T-cell (primary cell): ENCODE data around the gene PHETA2. TPM values are rescaled to one million over a fixed set of nuclear protein-coding genes. Genes with fewer than 3 reads are reported as not detected.
"Not testable (repeated sequence)": the region's sequence is repeated elsewhere in the genome, so short reads cannot be mapped to it uniquely, and the experiment has no call there.

Experiments used
- ATAC-seq, 4 experiments: fragments of 200-7000 bp in 3 of 4; fragments of 150-1000 bp in 1 of 4; cut with Tn5 transposase; replicated peaks in 1 of 4; 1 replicate in 3 of 4; 2 replicates in 1 of 4; pipeline ENCODE4 v1.10.0; 2021; ENCODE audit warnings: moderate library complexity in 3 of 4, mild to moderate bottlenecking in 2 of 4, moderate number of reproducible peaks in 1 of 4
- CTCF ChIA-PET, 2 donors: fragments of 300-600 bp; sonication (Branson Sonifier 250); formaldehyde crosslinking; loops; one replicate each; lab custom pipeline; 2022; ENCODE audit warnings: antibody characterized with exemption in 2 of 2; lab: Charles Lee
- POLR2A ChIA-PET, 2 donors: fragments of 300-600 bp; sonication (Branson Sonifier 250); formaldehyde crosslinking; loops; one replicate each; lab custom pipeline; 2022; ENCODE audit warnings: antibody characterized with exemption in 2 of 2; lab: Charles Lee
- DNase-seq, 35 experiments: peaks; one replicate each; pipeline versions ENCODE4 v3.0.0 to v3.0.0-alpha.2; 2013 to 2023
- H3K27ac ChIP-seq: one replicate; pipeline ENCODE4 v1.5.1; 2013; ENCODE audit warnings: low read length
- H3K27me3 ChIP-seq, 2 experiments: replicated peaks in 1 of 2; 1 replicate in 1 of 2; 2 replicates in 1 of 2; pipeline versions ENCODE4 v1.6.1 to v1.7.0; 2013; ENCODE audit warnings: low read length in 1 of 2, mixed read lengths in 1 of 2; ENCODE audit not compliant: control insufficient read depth in 2 of 2, insufficient read depth in 2 of 2; ENCODE audit errors: extremely low read depth in 1 of 2
- H3K36me3 ChIP-seq, 2 donors: 1 replicate in 1 of 2; 2 replicates in 1 of 2; pipeline versions ENCODE4 v1.6.1 to v1.7.0; 2013; ENCODE audit warnings: low read length in 1 of 2; ENCODE audit not compliant: control insufficient read depth in 2 of 2, insufficient read depth in 1 of 2; ENCODE audit errors: extremely low read depth in 1 of 2
- H3K4me1 ChIP-seq, 2 experiments: 1 replicate in 1 of 2; 2 replicates in 1 of 2; pipeline versions ENCODE4 v1.6.1 to v1.7.0; 2013; ENCODE audit warnings: low read length in 2 of 2, mixed read lengths in 1 of 2; ENCODE audit not compliant: insufficient read depth in 2 of 2, control insufficient read depth in 1 of 2; ENCODE audit errors: extremely low read depth in 1 of 2
- H3K4me3 ChIP-seq, 2 donors: 1 replicate in 1 of 2; 2 replicates in 1 of 2; pipeline versions ENCODE4 v1.5.1 to v1.7.0; 2013; ENCODE audit warnings: mild to moderate bottlenecking in 2 of 2, low read length in 1 of 2, moderate library complexity in 1 of 2; ENCODE audit not compliant: control insufficient read depth in 1 of 2; ENCODE audit errors: extremely low read depth in 1 of 2
- H3K9me3 ChIP-seq: 2 replicates; pipeline ENCODE4 v1.7.0; 2013
- H3K27ac Mint-ChIP-seq, 2 donors: one replicate each; pipeline ENCODE4 v1.8.0; 2020 to 2021; ENCODE audit warnings: mild to moderate bottlenecking in 2 of 2, mixed read lengths in 2 of 2
- H3K27me3 Mint-ChIP-seq, 2 donors: one replicate each; pipeline ENCODE4 v1.8.0; 2021 to 2022; ENCODE audit warnings: mixed read lengths in 2 of 2
- H3K36me3 Mint-ChIP-seq: one replicate; pipeline ENCODE4 v1.8.0; 2021; ENCODE audit warnings: mixed read lengths
- H3K4me1 Mint-ChIP-seq, 3 donors: one replicate each; pipeline ENCODE4 v1.8.0; 2020 to 2022; ENCODE audit warnings: mixed read lengths in 3 of 3, mild to moderate bottlenecking in 1 of 3
- H3K4me3 Mint-ChIP-seq, 3 donors: one replicate each; pipeline ENCODE4 v1.8.0; 2020 to 2022; ENCODE audit warnings: mild to moderate bottlenecking in 3 of 3, mixed read lengths in 3 of 3, moderate library complexity in 3 of 3
- H3K9me3 Mint-ChIP-seq, 3 donors: one replicate each; pipeline ENCODE4 v1.8.0; 2020 to 2022; ENCODE audit warnings: mixed read lengths in 3 of 3
- WGBS: methylation state at CpG from one replicate; pipeline ENCODE4 v1.1.5; 2013; ENCODE audit warnings: missing lambda C conversion rate; ENCODE audit not compliant: insufficient coverage; 5-methylcytosine and 5-hydroxymethylcytosine counted together
- total RNA-seq, 35 experiments: library from RNA in 6 of 35; stranded (reverse) in 6 of 35; fragments of 120-200 nt in 1 of 35; gene quantifications; one replicate each; pipeline versions ENCODE4 v1.2.1 to v1.2.4 and lab custom pipeline; 2013 to 2026

Gene PHETA2
- total RNA-seq, 5 donors from 2014 or later (not counting 1 experiment from before 2014, with no cell fraction given), result 0.83 to 2.0 (median 1.5) TPM

DNA sequence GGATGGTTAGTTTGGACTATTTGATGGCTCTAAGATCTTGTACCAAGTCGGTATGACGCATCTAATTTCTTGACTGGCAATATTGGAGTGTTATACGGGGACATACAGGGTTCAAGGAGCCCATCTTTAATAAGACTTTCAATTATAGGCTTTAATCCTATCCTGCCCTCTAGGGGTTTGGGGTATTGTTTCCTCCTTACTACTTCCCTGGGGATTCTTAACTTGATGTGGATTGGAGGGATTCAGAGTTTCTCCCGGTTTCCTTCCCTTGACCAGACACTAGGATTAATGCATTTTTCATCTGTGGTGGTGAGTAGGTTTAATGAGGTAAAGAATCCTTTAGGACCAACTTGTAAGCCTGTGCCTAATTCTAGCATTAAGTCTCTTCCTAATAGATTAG lies 37.8 kb downstream of the PHETA2 start:
- H3K9me3 Mint-ChIP-seq, result peaks cover 7 to 17% (median 10%) of the 10 kb centered on the region in 3 donors
- Histone ChIP-seq H3K4me3 (no peak overlapping the region), H3K27me3 (no peaks in the 10 kb centered on the region), H3K36me3 (no peaks in the 10 kb centered on the region), H3K9me3 (peaks cover 9% of the 10 kb centered on the region), H3K27ac (no peak overlapping the region), H3K4me1 (no peaks in the 10 kb centered on the region)
- peaks cover 0 to 2% (median 0%) of the 10 kb centered on the region in 3 donors for H3K4me1 Mint-ChIP-seq
- H3K27me3 Mint-ChIP-seq, result no peaks in the 10 kb centered on the region
- no peak overlapping the region for H3K27ac Mint-ChIP-seq
- POLR2A ChIA-PET, result interaction anchor here in 1 of 2 donors (0.6 kb wide), 1 partner anchor 277 kb away, joined by 5 read pairs; no protein-coding TSS in a partner anchor
- no CpG with 5 or more reads among the region's 4 CpGs for WGBS
- H3K36me3 Mint-ChIP-seq, result peaks cover 24% of the 10 kb centered on the region
- no peak for ATAC-seq
- no peak for DNase-seq
- H3K4me3 Mint-ChIP-seq, result no peak overlapping the region
- CTCF ChIA-PET, result no interaction called here

- H3K27me3 ChIP-seq, H3K4me3 ChIP-seq, H3K36me3 ChIP-seq, H3K4me1 Mint-ChIP-seq, ATAC-seq, H3K27ac ChIP-seq, H3K9me3 ChIP-seq, H3K4me1 ChIP-seq, H3K4me3 Mint-ChIP-seq, H3K27me3 Mint-ChIP-seq, DNase-seq, H3K27ac Mint-ChIP-seq: not testable (repeated sequence)
- Mint-ChIP-seq H3K36me3 (peaks cover 23% of the 10 kb centered on the region), H3K9me3 (peaks cover 7 to 17% (median 10%) of the 10 kb centered on the region in 3 donors)
- POLR2A ChIA-PET, result interaction anchor here in 1 of 2 donors (0.6 kb wide), 1 partner anchor 176 kb away, joined by 3 read pairs; no protein-coding TSS in a partner anchor
- CTCF ChIA-PET, result interaction anchor here (0.6 to 1.2 kb wide), 2 partner anchors 22 to 73 kb away, joined by 5 to 7 read pairs; partner anchors contain the start of gene NDUFA6 (in 1 of the 2)
- WGBS, result no CpG with 5 or more reads among the region's 4 CpGs
These were observed 38.7 kb downstream of the PHETA2 start for GRCh38 chr22:42112793-42113192.

GRCh38 chr22:42114721-42115120 lies 40.7 kb downstream of the PHETA2 start:
- H3K9me3 ChIP-seq, result peaks cover 9% of the 10 kb centered on the region
- CTCF ChIA-PET, result no interaction called here
- H3K36me3 ChIP-seq, result no peaks in the 10 kb centered on the region
- 98% methylated on average over 7 of the region's 7 CpGs for WGBS
- H3K36me3 Mint-ChIP-seq, result peaks cover 14% of the 10 kb centered on the region
- H3K27me3 Mint-ChIP-seq, result no peaks in the 10 kb centered on the region
- ATAC-seq (no peak), DNase-seq (no peak)
- H3K4me3 Mint-ChIP-seq, result no peak overlapping the region
- peaks cover 7 to 17% (median 10%) of the 10 kb centered on the region in 3 donors for H3K9me3 Mint-ChIP-seq
- no peak overlapping the region for H3K4me3 ChIP-seq
- POLR2A ChIA-PET, result no interaction called here
- H3K27ac ChIP-seq, result no peak overlapping the region
- H3K4me1 ChIP-seq, result peaks cover 2 to 6% of the 10 kb centered on the region in 2 experiments
- H3K27ac Mint-ChIP-seq, result no peak overlapping the region
- no peaks in the 10 kb centered on the region for H3K27me3 ChIP-seq
- H3K4me1 Mint-ChIP-seq, result peaks cover 13 to 16% (median 14%) of the 10 kb centered on the region in 3 donors

- POLR2A ChIA-PET, CTCF ChIA-PET: not testable (repeated sequence)
These were observed 41.4 kb downstream of the PHETA2 start for GRCh38 chr22:42115420-42115830.

GRCh38 chr22:42116848-42117424 lies 42.9 kb downstream of the PHETA2 start:
- ATAC-seq, result no peak
- ChIA-PET POLR2A (interaction anchor here (0.7 kb wide), 2 partner anchors 43 to 281 kb away, joined by 3 read pairs; no protein-coding TSS in a partner anchor), CTCF (interaction anchor here in 1 of 2 donors (0.6 kb wide), 1 partner anchor 68 kb away, joined by 10 read pairs; no protein-coding TSS in a partner anchor)
- peaks cover 9% of the 10 kb centered on the region for H3K9me3 ChIP-seq
- no peak for DNase-seq
- H3K27ac Mint-ChIP-seq, result no peak overlapping the region
- no peak overlapping the region for H3K27ac ChIP-seq
- no peaks in the 10 kb centered on the region for H3K27me3 ChIP-seq
- 80% methylated on average over 3 of the region's 4 CpGs for WGBS
- H3K4me3 ChIP-seq, result no peak overlapping the region
- H3K27me3 Mint-ChIP-seq, result no peaks in the 10 kb centered on the region
- H3K4me1 ChIP-seq, result peaks cover 19 to 26% of the 10 kb centered on the region in 2 experiments
- H3K36me3 ChIP-seq, result no peaks in the 10 kb centered on the region
- H3K4me3 Mint-ChIP-seq, result no peak overlapping the region
- peaks cover 13% of the 10 kb centered on the region for H3K36me3 Mint-ChIP-seq
- peaks cover 33 to 38% (median 34%) of the 10 kb centered on the region in 3 donors for H3K4me1 Mint-ChIP-seq
- H3K9me3 Mint-ChIP-seq, result peaks cover 7 to 17% (median 10%) of the 10 kb centered on the region in 3 donors

More at GRCh38 chr22:42115420-42115830, 41.4 kb downstream of the PHETA2 start:
- Mint-ChIP-seq H3K27ac (peak overlapping the region in 1 of 2 donors; percentile 16), H3K9me3 (peaks cover 7 to 17% (median 10%) of the 10 kb centered on the region in 3 donors), H3K36me3 (peaks cover 13% of the 10 kb centered on the region), H3K4me1 (peaks cover 19 to 23% (median 20%) of the 10 kb centered on the region in 3 donors)
- not testable (repeated sequence) for DNase-seq, H3K9me3 ChIP-seq, ATAC-seq, H3K36me3 ChIP-seq, H3K4me3 ChIP-seq, H3K4me3 Mint-ChIP-seq, H3K27me3 ChIP-seq, H3K27me3 Mint-ChIP-seq, H3K27ac ChIP-seq
- 65% methylated on average over 3 of the region's 6 CpGs for WGBS
- peaks cover 7 to 13% of the 10 kb centered on the region in 2 experiments for H3K4me1 ChIP-seq

- H3K9me3 ChIP-seq, H3K9me3 Mint-ChIP-seq, H3K27me3 ChIP-seq, H3K27me3 Mint-ChIP-seq, H3K36me3 ChIP-seq: not testable (repeated sequence)
- peaks cover 36 to 43% (median 41%) of the 10 kb centered on the region in 3 donors for H3K4me1 Mint-ChIP-seq
- Histone ChIP-seq H3K27ac (peak overlapping the region; percentile 61), H3K4me1 (peaks cover 23 to 28% of the 10 kb centered on the region in 2 experiments), H3K4me3 (peak overlapping the region; percentile 34 to 39)
- POLR2A ChIA-PET, result interaction anchor here in 1 of 2 donors (1.2 kb wide), 1 partner anchor 10 kb away, joined by 5 read pairs; no protein-coding TSS in a partner anchor
- ATAC-seq, result peak; percentile 80 to 95 (median 82)
- CTCF ChIA-PET, result interaction anchor here in 1 of 2 donors (0.7 to 1.5 kb wide), 3 partner anchors 10 to 413 kb away, joined by 4 to 5 read pairs (median 4); no protein-coding TSS in a partner anchor
- WGBS, result 0% methylated on average over 2 of the region's 15 CpGs
- peak in 22 of 35 experiments; percentile 4 to 64 (median 16) for DNase-seq
- H3K36me3 Mint-ChIP-seq, result peaks cover 13% of the 10 kb centered on the region
- peak overlapping the region; percentile 58 to 71 (median 70) for H3K4me3 Mint-ChIP-seq
- H3K27ac Mint-ChIP-seq, result peak overlapping the region; percentile 86 to 89
These were observed 46.4 kb downstream of the PHETA2 start for GRCh38 chr22:42120231-42121021.
